SK-N-SH (cell line): ENCODE results near the gene TMEM229A.

ENCODE experiments used
- EZH2phosphoT487 ChIP-seq: fragments of 200-600 bp; sonication (generic); IDR thresholded peaks from 2 replicates; pipeline ENCODE4 v1.6.1; 2017; ENCODE audit warnings: low read depth, mixed run types, mild to moderate bottlenecking, antibody characterized with exemption, moderate library complexity, borderline replicate concordance
- GABPA ChIP-seq: IDR thresholded peaks from 2 replicates; pipeline ENCODE4 v1.4.0; 2012; ENCODE audit warnings: low read depth, mild to moderate bottlenecking
- POLR2AphosphoS5 ChIP-seq: IDR thresholded peaks from 2 replicates; pipeline ENCODE4 v1.6.1; 2012; ENCODE audit warnings: low read depth, low read length
- TAF1 ChIP-seq: IDR thresholded peaks from 2 replicates; pipeline ENCODE4 v1.6.1; 2012; ENCODE audit warnings: low read depth, mild to moderate bottlenecking, low read length, moderate library complexity, borderline replicate concordance
- TF ChIP-seq, protein P1 (sequence below): fragments of 200-600 bp; sonication (generic); IDR thresholded peaks from 2 replicates; pipeline ENCODE4 v1.6.1; 2017; ENCODE audit warnings: antibody characterized with exemption, mild to moderate bottlenecking, moderate library complexity
- TF ChIP-seq, protein P2 (sequence below): IDR thresholded peaks from 2 replicates; pipeline ENCODE4 v1.6.1; 2012; ENCODE audit warnings: mild to moderate bottlenecking, low read depth, low read length, moderate library complexity

DNA sequence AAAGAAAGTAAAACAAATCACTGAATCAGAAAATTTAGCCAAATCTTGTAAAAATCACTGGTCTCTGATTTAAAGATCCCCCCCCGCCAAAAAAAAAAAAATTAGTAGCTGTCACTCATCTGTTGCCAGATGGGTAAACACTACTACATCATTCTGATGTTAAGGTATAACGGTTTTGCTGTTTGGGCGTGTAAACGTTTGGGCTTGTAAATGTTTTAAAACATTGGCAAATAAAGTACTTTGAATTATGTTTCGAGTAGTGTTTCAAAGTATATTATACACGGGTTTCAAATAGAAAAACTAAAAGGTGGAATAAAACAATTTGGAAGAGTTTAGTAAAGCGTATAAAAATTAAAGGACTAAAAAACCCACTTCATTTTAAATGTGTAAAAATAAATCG lies 1.5 kb downstream of the TMEM229A start:
- TF ChIP-seq, protein P1, sequence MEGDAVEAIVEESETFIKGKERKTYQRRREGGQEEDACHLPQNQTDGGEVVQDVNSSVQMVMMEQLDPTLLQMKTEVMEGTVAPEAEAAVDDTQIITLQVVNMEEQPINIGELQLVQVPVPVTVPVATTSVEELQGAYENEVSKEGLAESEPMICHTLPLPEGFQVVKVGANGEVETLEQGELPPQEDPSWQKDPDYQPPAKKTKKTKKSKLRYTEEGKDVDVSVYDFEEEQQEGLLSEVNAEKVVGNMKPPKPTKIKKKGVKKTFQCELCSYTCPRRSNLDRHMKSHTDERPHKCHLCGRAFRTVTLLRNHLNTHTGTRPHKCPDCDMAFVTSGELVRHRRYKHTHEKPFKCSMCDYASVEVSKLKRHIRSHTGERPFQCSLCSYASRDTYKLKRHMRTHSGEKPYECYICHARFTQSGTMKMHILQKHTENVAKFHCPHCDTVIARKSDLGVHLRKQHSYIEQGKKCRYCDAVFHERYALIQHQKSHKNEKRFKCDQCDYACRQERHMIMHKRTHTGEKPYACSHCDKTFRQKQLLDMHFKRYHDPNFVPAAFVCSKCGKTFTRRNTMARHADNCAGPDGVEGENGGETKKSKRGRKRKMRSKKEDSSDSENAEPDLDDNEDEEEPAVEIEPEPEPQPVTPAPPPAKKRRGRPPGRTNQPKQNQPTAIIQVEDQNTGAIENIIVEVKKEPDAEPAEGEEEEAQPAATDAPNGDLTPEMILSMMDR: no peak
- TF ChIP-seq GABPA (no peak), POLR2AphosphoS5 (no peak), EZH2phosphoT487 (no peak), TAF1 (no peak)
- TF ChIP-seq, protein P2, sequence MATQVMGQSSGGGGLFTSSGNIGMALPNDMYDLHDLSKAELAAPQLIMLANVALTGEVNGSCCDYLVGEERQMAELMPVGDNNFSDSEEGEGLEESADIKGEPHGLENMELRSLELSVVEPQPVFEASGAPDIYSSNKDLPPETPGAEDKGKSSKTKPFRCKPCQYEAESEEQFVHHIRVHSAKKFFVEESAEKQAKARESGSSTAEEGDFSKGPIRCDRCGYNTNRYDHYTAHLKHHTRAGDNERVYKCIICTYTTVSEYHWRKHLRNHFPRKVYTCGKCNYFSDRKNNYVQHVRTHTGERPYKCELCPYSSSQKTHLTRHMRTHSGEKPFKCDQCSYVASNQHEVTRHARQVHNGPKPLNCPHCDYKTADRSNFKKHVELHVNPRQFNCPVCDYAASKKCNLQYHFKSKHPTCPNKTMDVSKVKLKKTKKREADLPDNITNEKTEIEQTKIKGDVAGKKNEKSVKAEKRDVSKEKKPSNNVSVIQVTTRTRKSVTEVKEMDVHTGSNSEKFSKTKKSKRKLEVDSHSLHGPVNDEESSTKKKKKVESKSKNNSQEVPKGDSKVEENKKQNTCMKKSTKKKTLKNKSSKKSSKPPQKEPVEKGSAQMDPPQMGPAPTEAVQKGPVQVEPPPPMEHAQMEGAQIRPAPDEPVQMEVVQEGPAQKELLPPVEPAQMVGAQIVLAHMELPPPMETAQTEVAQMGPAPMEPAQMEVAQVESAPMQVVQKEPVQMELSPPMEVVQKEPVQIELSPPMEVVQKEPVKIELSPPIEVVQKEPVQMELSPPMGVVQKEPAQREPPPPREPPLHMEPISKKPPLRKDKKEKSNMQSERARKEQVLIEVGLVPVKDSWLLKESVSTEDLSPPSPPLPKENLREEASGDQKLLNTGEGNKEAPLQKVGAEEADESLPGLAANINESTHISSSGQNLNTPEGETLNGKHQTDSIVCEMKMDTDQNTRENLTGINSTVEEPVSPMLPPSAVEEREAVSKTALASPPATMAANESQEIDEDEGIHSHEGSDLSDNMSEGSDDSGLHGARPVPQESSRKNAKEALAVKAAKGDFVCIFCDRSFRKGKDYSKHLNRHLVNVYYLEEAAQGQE: no peak
